K562 (cell line): ENCODE data around the gene LATS1. TPM values are rescaled to one million over a fixed set of nuclear protein-coding genes. Genes with fewer than 3 reads are reported as not detected.

Experiments used
- COPS2 ChIP-seq: fragments of 450-650 bp; conservative IDR thresholded peaks from 2 replicates; pipeline ENCODE4 v1.6.1; 2016; ENCODE audit warnings: mild to moderate bottlenecking, moderate library complexity
- E2F8 ChIP-seq: fragments of 450-650 bp; IDR thresholded peaks from 2 replicates; pipeline ENCODE4 v1.7.1; 2018; ENCODE audit warnings: mild to moderate bottlenecking, low read depth; ENCODE audit not compliant: partially characterized antibody
- GATA2 ChIP-seq: sonication (generic); formaldehyde crosslinking; IDR thresholded peaks from 2 replicates; pipeline ENCODE4 v1.4.0; 2020; ENCODE audit warnings: mild to moderate bottlenecking, missing genetic modification reagents
- HOXB6 ChIP-seq: fragments of 250-450 bp; sonication (Bioruptor Pico); IDR thresholded peaks from 2 replicates; pipeline ENCODE4 v1.5.1; 2022; ENCODE audit warnings: mild to moderate bottlenecking, borderline replicate concordance
- KDM5B ChIP-seq: fragments of 200-600 bp; sonication (generic); IDR thresholded peaks from 2 replicates; pipeline ENCODE4 v1.6.1; 2012; ENCODE audit warnings: low read depth, mild to moderate bottlenecking, moderate library complexity, low read length, control low read depth, inconsistent platforms; ENCODE audit not compliant: insufficient replicate concordance
- PHB2 ChIP-seq: fragments of 450-650 bp; IDR thresholded peaks from 2 replicates; pipeline ENCODE4 v1.6.1; 2017; ENCODE audit warnings: low read depth
- PKNOX1 ChIP-seq: fragments of 450-650 bp; IDR thresholded peaks from 2 replicates; pipeline ENCODE4 v1.6.1; 2016
- SMAD3 ChIP-seq: fragments of 450-650 bp; formaldehyde crosslinking; conservative IDR thresholded peaks from 2 replicates; pipeline ENCODE4 v1.4.0; 2020; ENCODE audit warnings: mild to moderate bottlenecking
- SMARCA4 ChIP-seq: fragments of 450-650 bp; IDR thresholded peaks from 2 replicates; pipeline ENCODE4 v1.6.1; 2016
- TEAD2 ChIP-seq: fragments of 450-650 bp; IDR thresholded peaks from 2 replicates; pipeline ENCODE4 v1.6.1; 2016; ENCODE audit warnings: missing genetic modification characterization, control low read depth, missing compliant biosample characterization
- ZBTB2 ChIP-seq: fragments of 450-650 bp; IDR thresholded peaks from 2 replicates; pipeline ENCODE4 v1.6.1; 2016; ENCODE audit warnings: antibody characterized with exemption
- ZBTB26 ChIP-seq: fragments of 450-650 bp; formaldehyde crosslinking; IDR thresholded peaks from 2 replicates; pipeline ENCODE4 v1.4.0; 2022; ENCODE audit warnings: missing genetic modification characterization
- ZNF551 ChIP-seq: fragments of 250-450 bp; sonication (Bioruptor Pico); IDR thresholded peaks from 2 replicates; pipeline ENCODE4 v1.5.0; 2021; ENCODE audit warnings: mild to moderate bottlenecking, moderate library complexity
- polyA plus RNA-seq, 8 experiments: library from polyadenylated mRNA; depleted of rRNA in 4 of 8; stranded (reverse) in 5 of 8; unstranded in 3 of 8; fragments of >200 nt; fragmentation: Nextera tagmentation in 2 of 8; fragmentation: Illumina TruSeq in 1 of 8; extraction: Ambion mirVana in 2 of 8; extraction: Trizol in 1 of 8; gene quantifications; 2 replicates each; pipeline versions ENCODE4 v1.2.1 to v1.2.3, GENCODE V29; 2011 to 2014; ENCODE audit warnings: inconsistent platforms in 1 of 8, missing spikeins in 1 of 8
- total RNA-seq, 7 experiments: library from RNA; depleted of rRNA in 6 of 7; stranded (reverse); fragments of >200 nt in 6 of 7; fragmentation: Illumina TruSeq in 2 of 7; extraction: Trizol in 2 of 7; gene quantifications; 2 replicates each; pipeline versions ENCODE4 v1.2.1 to v1.2.3, GENCODE V29; 2011 to 2021; ENCODE audit warnings: low replicate concordance in 1 of 7

LATS1 gene
- total and polyA plus RNA-seq, 9 of the 15 experiments (the other 6 are each of a cell fraction or from before 2014, with no cell fraction given) = 5.0 to 36.3 (median 18.4) TPM

GRCh38 chr6:149717588-149718458, at the start of gene LATS1 (continued):
- no peak for TF ChIP-seq PKNOX1
- TF ChIP-seq COPS2 = no peak
- no peak for TF ChIP-seq TEAD2 (tag)
- no peak; the same call in 1 of the 2 replicates for TF ChIP-seq ZBTB2
- peak; percentile 100 for TF ChIP-seq KDM5B
- no peak for TF ChIP-seq ZNF551 (CRISPR knock-in tag)
- TF ChIP-seq E2F8 = no peak
- TF ChIP-seq GATA2 (CRISPR knock-in tag) = no peak
- TF ChIP-seq SMARCA4 = peak; percentile 65
- no peak for TF ChIP-seq PHB2
- TF ChIP-seq ZBTB26 (CRISPR knock-in tag) = no peak
- peak; percentile 73; the same call in 1 of the 2 replicates for TF ChIP-seq SMAD3 (CRISPR knock-in tag)
- no peak for TF ChIP-seq HOXB6 (CRISPR knock-in tag)
